Ectodermal cell (in vitro differentiated cells): ENCODE measurements around the gene RPLP2.

Source experiments
- H3K27ac ChIP-seq: 2 replicates; pipeline ENCODE4 v1.7.0; 2013; ENCODE audit warnings: mild to moderate bottlenecking, low read depth, low read length; ENCODE audit not compliant: insufficient read depth, poor library complexity, severe bottlenecking
- H3K27me3 ChIP-seq: 2 replicates; pipeline ENCODE4 v1.7.0; 2013; ENCODE audit warnings: mild to moderate bottlenecking, low read length; ENCODE audit not compliant: insufficient read depth, control insufficient read depth, poor library complexity, severe bottlenecking
- H3K36me3 ChIP-seq: one replicate; pipeline ENCODE4 v1.7.0; 2013; ENCODE audit warnings: low read length; ENCODE audit not compliant: control insufficient read depth, insufficient read depth
- H3K4me1 ChIP-seq: one replicate; pipeline ENCODE4 v1.7.0; 2013; ENCODE audit warnings: low read length; ENCODE audit not compliant: control insufficient read depth, insufficient read depth
- H3K4me3 ChIP-seq: 2 replicates; pipeline ENCODE4 v1.7.0; 2013; ENCODE audit warnings: low read depth, low read length, control low read depth; ENCODE audit not compliant: insufficient read depth
- H3K9me3 ChIP-seq: 2 replicates; pipeline ENCODE4 v1.7.0; 2013; ENCODE audit warnings: mild to moderate bottlenecking, low read length, moderate library complexity; ENCODE audit not compliant: control insufficient read depth
- WGBS, 2 experiments: methylation state at CpG; one replicate each; pipeline ENCODE4 v1.1.7; 2013; ENCODE audit warnings: missing lambda C conversion rate in 2 of 2; 5-methylcytosine and 5-hydroxymethylcytosine counted together

The RPLP2 gene

DNA sequence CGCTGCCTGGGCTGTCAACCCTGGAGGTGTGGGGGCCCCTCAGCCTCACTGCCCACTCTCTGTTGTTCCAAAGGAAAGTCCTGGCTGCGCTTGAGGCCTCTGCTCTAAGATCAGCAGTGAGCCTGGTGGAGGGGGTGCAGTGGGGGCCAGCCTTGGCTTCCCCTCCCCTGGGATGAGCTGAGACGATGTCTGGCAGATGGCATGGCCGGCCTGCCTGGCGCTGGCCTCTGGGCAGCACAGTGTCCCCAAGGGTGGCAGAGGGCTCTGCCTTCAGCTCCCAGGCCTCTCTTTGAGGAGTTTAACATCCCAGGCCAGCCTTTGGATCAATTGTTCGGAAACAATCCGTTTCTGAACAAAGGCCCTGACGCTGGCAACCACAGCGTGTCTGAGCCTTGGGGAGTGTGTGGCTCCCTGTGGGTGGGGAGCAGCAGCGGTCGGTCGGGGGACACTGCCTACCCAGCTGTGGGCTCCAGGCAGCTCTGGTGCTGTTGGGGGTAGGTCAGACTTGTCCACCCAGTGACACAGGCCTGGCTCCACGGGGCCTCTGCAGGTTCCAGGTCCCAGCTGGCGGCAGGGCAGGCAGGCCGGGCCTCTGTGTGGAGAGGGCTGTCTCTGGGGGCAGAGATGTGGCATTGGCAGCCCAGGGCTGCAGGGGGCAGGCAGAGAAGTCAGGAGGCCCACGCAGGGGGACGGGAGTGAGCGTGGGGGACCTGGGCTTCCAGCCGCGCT lies 45.0 kb downstream of the RPLP2 start:
- no peaks in the 10 kb centered on the region for H3K36me3 ChIP-seq
- 54 to 59% methylated on average over 20 of the region's 20 CpGs for WGBS, 2 experiments
- H3K27me3 ChIP-seq: peaks cover 16% of the 10 kb centered on the region
- H3K27ac ChIP-seq: peak overlapping the region; percentile 50
- H3K9me3 ChIP-seq: no peaks in the 10 kb centered on the region
- no peak overlapping the region for H3K4me3 ChIP-seq
- peaks cover 50% of the 10 kb centered on the region for H3K4me1 ChIP-seq

- peaks cover 11% of the 10 kb centered on the region for H3K27me3 ChIP-seq
- 83 to 89% methylated on average over 7 of the region's 7 CpGs for WGBS, 2 experiments
- H3K36me3 ChIP-seq: no peaks in the 10 kb centered on the region
- H3K4me1 ChIP-seq: peaks cover 52% of the 10 kb centered on the region
- H3K27ac ChIP-seq: no peak overlapping the region
- H3K9me3 ChIP-seq: no peaks in the 10 kb centered on the region
- H3K4me3 ChIP-seq: no peak overlapping the region
Observed at GRCh38 chr11:855330-855674, 45.5 kb downstream of the RPLP2 start.

DNA sequence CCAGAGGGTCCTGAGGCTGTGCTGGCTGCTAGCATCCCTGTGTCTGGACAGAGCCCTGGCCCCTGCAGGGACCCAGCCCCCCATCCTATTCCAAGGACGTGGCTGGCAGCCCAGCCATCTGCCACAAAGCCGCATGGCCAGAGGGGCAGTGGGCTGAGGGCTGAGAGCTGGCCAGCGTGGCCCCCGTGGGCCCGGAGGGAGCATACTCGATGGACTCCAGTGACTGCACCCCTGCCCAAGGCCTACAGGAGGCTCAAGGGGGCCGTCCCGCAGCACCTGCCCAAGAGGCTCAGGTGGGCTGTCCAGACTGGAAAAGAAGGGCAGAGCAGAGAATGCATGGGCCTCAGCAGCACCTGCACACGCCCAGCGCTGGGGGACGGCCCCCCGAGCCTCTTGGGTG lies 46.0 kb downstream of the RPLP2 start:
- H3K9me3 ChIP-seq: no peaks in the 10 kb centered on the region
- no peak overlapping the region for H3K27ac ChIP-seq
- H3K4me3 ChIP-seq: no peak overlapping the region
- peaks cover 52% of the 10 kb centered on the region for H3K4me1 ChIP-seq
- WGBS, 2 experiments: 93 to 94% methylated on average over 12 of the region's 12 CpGs
- no peaks in the 10 kb centered on the region for H3K36me3 ChIP-seq
- H3K27me3 ChIP-seq: peaks cover 6% of the 10 kb centered on the region

- WGBS, 2 experiments: 76 to 83% methylated on average over 7 to 8 of the region's 8 CpGs
- H3K4me1 ChIP-seq: peaks cover 48% of the 10 kb centered on the region
- no peak overlapping the region for H3K4me3 ChIP-seq
Observed at GRCh38 chr11:856397-856796, 46.6 kb downstream of the RPLP2 start.

GRCh38 chr11:858053-858761 lies 48.4 kb downstream of the RPLP2 start:
- H3K27ac ChIP-seq: no peak overlapping the region
- H3K9me3 ChIP-seq: no peaks in the 10 kb centered on the region
- WGBS, 2 experiments: 90 to 91% methylated on average over 27 of the region's 27 CpGs
- no peak overlapping the region for H3K4me3 ChIP-seq
- no peaks in the 10 kb centered on the region for H3K36me3 ChIP-seq
- H3K4me1 ChIP-seq: peaks cover 56% of the 10 kb centered on the region
- H3K27me3 ChIP-seq: no peaks in the 10 kb centered on the region

More at GRCh38 chr11:856397-856796, 46.6 kb downstream of the RPLP2 start:
- H3K9me3 ChIP-seq: no peaks in the 10 kb centered on the region
- no peak overlapping the region for H3K27ac ChIP-seq
- H3K36me3 ChIP-seq: no peaks in the 10 kb centered on the region
- H3K27me3 ChIP-seq: no peaks in the 10 kb centered on the region

DNA sequence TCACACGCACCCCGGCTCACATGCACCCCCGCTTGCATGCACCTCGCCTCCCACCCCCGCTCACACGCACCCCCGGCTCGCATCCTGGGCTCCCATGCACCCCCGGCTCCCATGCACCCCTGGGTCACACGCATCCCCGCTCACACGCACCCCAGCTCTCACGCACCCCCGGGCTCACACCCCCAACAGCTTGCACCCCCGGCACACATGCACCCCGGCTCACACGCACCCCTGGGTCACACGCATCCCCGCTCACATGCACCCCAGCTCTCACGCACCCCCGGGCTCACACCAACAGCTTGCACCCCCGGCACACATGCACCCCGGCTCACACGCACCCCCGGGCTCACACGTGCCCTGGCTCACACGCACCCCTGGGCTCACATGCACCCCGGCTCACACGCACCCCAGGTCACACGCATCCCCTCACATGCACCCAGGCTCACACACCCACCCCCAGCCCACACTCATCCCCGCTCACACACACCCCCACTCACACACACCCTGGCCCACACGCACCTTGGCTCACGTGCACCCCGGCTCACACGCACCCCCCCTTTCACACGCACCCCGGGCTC lies 49.1 kb downstream of the RPLP2 start:
- Histone ChIP-seq H3K9me3 (no peaks in the 10 kb centered on the region), H3K4me1 (peaks cover 57% of the 10 kb centered on the region), H3K27me3 (no peaks in the 10 kb centered on the region), H3K4me3 (no peak overlapping the region), H3K27ac (no peak overlapping the region), H3K36me3 (no peaks in the 10 kb centered on the region)
- 95 to 96% methylated on average over 37 of the region's 37 CpGs for WGBS, 2 experiments

DNA sequence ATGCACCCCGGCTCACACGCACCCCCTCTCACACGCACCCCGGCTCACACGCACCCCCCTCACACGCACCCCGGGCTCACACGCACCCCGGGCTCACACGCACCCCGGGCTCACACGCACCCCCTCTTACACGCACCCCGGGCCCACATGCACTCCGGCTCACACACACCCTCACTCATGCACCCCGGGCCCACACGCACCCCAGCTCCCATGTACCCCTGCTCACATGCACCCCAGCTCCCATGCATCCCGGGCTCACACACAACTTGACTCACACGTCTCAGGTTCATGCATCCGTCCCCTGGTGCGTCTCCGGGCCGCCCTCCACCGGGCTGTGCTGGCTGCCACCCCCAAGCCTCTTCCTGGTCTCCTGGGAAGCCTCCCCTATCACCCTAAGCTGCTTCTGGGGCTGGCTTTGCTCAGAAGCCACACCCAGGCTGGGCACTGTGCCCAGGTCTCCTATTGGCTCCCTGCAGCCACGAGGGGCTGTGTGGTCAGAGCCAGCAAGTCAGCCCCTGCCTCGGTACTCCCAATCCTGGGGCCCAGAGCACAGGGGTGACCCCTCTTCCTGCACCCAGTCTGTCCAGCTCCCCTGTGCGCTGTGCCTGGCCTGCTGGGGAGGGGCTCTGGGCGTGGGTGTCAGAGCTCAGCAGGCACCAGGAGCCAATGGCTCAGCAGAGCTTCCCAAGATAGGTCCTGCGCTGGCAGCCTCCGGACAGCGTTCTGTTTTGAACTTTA lies 49.8 kb downstream of the RPLP2 start:
- Histone ChIP-seq H3K4me3 (no peak overlapping the region), H3K27ac (no peak overlapping the region)
- WGBS, 2 experiments: 90% methylated on average over 26 of the region's 31 CpGs

DNA sequence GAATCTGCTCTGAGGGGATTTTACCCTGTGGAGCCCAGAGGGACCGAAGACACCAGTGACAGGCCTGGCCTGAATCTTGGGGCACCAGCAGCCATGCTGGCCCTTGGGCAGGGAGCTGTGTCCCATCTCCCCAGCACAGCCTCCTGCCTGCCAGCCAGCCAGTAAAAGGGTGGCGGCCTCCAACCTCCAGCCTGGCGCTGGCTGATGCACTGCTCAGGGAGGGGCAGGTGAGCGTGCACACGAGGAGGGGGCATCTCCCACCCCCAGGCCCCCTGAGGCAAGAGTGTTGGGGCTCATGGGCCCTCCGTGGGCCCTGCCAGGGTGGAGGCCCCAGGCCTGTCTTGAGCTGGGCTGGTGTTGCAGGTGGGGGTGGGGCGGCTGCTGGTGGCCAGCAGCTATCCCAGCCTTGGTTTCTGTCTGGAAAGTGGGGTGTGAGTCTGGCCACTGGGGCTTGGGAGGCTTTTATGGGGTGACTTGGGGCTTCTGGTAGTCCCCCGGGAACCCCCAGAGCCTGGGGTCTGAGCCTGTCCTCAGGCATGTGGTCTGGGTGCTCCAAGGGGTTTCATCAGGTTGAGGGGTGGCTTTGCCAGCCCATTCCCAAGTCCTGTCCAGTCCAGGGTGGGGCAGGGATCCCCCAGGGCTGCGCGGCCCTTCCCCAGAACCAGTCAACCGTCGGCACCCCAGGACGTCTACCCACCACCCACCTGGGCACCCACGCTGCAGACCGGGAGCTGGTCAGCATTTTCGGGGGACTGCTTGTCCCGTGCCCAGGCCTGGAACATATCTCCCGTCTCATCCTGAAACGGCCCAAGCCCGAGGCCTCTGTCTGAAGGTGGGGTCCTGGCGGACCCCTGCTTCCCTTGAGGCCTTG lies 50.7 kb downstream of the RPLP2 start:
- Histone ChIP-seq H3K4me3 (no peak overlapping the region), H3K27me3 (no peaks in the 10 kb centered on the region), H3K36me3 (no peaks in the 10 kb centered on the region), H3K27ac (no peak overlapping the region), H3K9me3 (no peaks in the 10 kb centered on the region), H3K4me1 (peaks cover 44% of the 10 kb centered on the region)
- 89 to 90% methylated on average over 21 of the region's 21 CpGs for WGBS, 2 experiments

More for the DNA sequence above, 49.8 kb downstream of the RPLP2 start:
- H3K4me1 ChIP-seq: peaks cover 50% of the 10 kb centered on the region
- H3K27me3 ChIP-seq: no peaks in the 10 kb centered on the region
- H3K36me3 ChIP-seq: no peaks in the 10 kb centered on the region
- no peaks in the 10 kb centered on the region for H3K9me3 ChIP-seq

GRCh38 chr11:861105-861479 lies 51.3 kb downstream of the RPLP2 start:
- Histone ChIP-seq H3K9me3 (no peaks in the 10 kb centered on the region), H3K36me3 (no peaks in the 10 kb centered on the region), H3K4me1 (peaks cover 43% of the 10 kb centered on the region), H3K27ac (no peak overlapping the region), H3K4me3 (no peak overlapping the region), H3K27me3 (no peaks in the 10 kb centered on the region)
- WGBS, 2 experiments: 93 to 96% methylated on average over 14 of the region's 14 CpGs
